ENCODE measurements around the gene FOXD4L6. TPM values are rescaled to one million over a fixed set of nuclear protein-coding genes. Genes with fewer than 3 reads are reported as not detected.
A peak's percentile ranks its signal among the peaks of the same experiment; 100 is the strongest.
"Not testable (repeated sequence)": the region's sequence is repeated elsewhere in the genome, so short reads cannot be mapped to it uniquely, and the experiment has no call there.

The FOXD4L6 gene
- total RNA-seq (not detected), polyA plus RNA-seq (under 1 TPM in 2 of 3 donors, not detected in 1; 0.03 to 0.04 TPM)
- long read RNA-seq, donor 1: 0 reads
- long read RNA-seq, donor 2, partial matches to known transcripts: 0 of 1 reads
- long read RNA-seq, donor 2, other reads (novel, unspliced or antisense): 0 of 1 reads

- H3K9me3 ChIP-seq; ATAC-seq; H3K27me3 ChIP-seq (ENCODE audit: insufficient read depth in 3 of 3, low read length in 2 of 3); H3K36me3 ChIP-seq (ENCODE audit: insufficient read depth in 1 of 2, low read depth in 1 of 2); H3K4me3 ChIP-seq; intact Hi-C loops (cut with DNase I); H3K27ac ChIP-seq; DNase-seq; H3K4me1 ChIP-seq: not testable (repeated sequence)
- 50 to 67% methylated on average over 1 of the region's 15 CpGs; no CpG with 5 or more reads in 1 of the 3 donors for WGBS, 3 donors
Observed at GRCh38 chr9:41128581-41128980, at the start of gene FOXD4L6. FOXD4L6 (minus strand) TSS chr9:41128681; CDS start chr9:41128383, 298 bp downstream.

GRCh38 chr9:41174994-41175393 is 46.5 kb upstream of the FOXD4L6 start:
- H3K4me1 ChIP-seq; H3K4me3 ChIP-seq; H3K36me3 ChIP-seq (ENCODE audit: insufficient read depth in 1 of 2, low read depth in 1 of 2); H3K27me3 ChIP-seq (ENCODE audit: insufficient read depth in 3 of 3, low read length in 2 of 3); H3K27ac ChIP-seq; H3K9me3 ChIP-seq; ATAC-seq; intact Hi-C loops (cut with DNase I); DNase-seq: not testable (repeated sequence)
- WGBS, 3 donors: 61 to 87% (median 76%) methylated on average over 1 to 2 of the region's 4 CpGs

GRCh38 chr9:41150116-41150515 is 21.6 kb upstream of the FOXD4L6 start:
- ATAC-seq; H3K27ac ChIP-seq; H3K4me1 ChIP-seq; H3K27me3 ChIP-seq (ENCODE audit: insufficient read depth in 3 of 3, low read length in 2 of 3); H3K9me3 ChIP-seq; H3K4me3 ChIP-seq; H3K36me3 ChIP-seq (ENCODE audit: insufficient read depth in 1 of 2, low read depth in 1 of 2); intact Hi-C loops (cut with DNase I): not testable (repeated sequence)
- DNase-seq: peak in 1 of 2 donors; percentile 13
- 93 to 95% (median 95%) methylated on average over 8 to 13 of the region's 18 CpGs for WGBS, 3 donors

- H3K27me3 ChIP-seq (ENCODE audit: insufficient read depth in 3 of 3, low read length in 2 of 3); intact Hi-C loops (cut with DNase I); DNase-seq; H3K4me1 ChIP-seq; ATAC-seq; H3K4me3 ChIP-seq; H3K27ac ChIP-seq; H3K9me3 ChIP-seq; H3K36me3 ChIP-seq (ENCODE audit: insufficient read depth in 1 of 2, low read depth in 1 of 2): not testable (repeated sequence)
- 96 to 100% (median 100%) methylated on average over 2 of the region's 2 CpGs for WGBS, 3 donors
Observed at GRCh38 chr9:41141878-41142277, 13.4 kb upstream of the FOXD4L6 start.

- WGBS, 3 donors: 2 to 10% (median 3%) methylated on average over 8 to 9 of the region's 45 CpGs
- DNase-seq; H3K27me3 ChIP-seq (ENCODE audit: insufficient read depth in 3 of 3, low read length in 2 of 3); H3K36me3 ChIP-seq (ENCODE audit: insufficient read depth in 1 of 2, low read depth in 1 of 2); H3K27ac ChIP-seq; H3K9me3 ChIP-seq; ATAC-seq; H3K4me3 ChIP-seq; intact Hi-C loops (cut with DNase I); H3K4me1 ChIP-seq: not testable (repeated sequence)
Observed at GRCh38 chr9:41126746-41127446, 1.6 kb downstream of the FOXD4L6 start.

GRCh38 chr9:41125936-41126335 is 2.5 kb downstream of the FOXD4L6 start:
- WGBS, 3 donors: 18 to 58% (median 34%) methylated on average over 3 of the region's 3 CpGs
- H3K9me3 ChIP-seq; H3K4me3 ChIP-seq; ATAC-seq; H3K27me3 ChIP-seq (ENCODE audit: insufficient read depth in 3 of 3, low read length in 2 of 3); H3K36me3 ChIP-seq (ENCODE audit: insufficient read depth in 1 of 2, low read depth in 1 of 2); H3K27ac ChIP-seq; intact Hi-C loops (cut with DNase I); DNase-seq; H3K4me1 ChIP-seq: not testable (repeated sequence)

- WGBS, 3 donors: no CpG with 5 or more reads among the region's 21 CpGs
- H3K27me3 ChIP-seq (ENCODE audit: insufficient read depth in 3 of 3, low read length in 2 of 3); H3K9me3 ChIP-seq; H3K4me3 ChIP-seq; DNase-seq; H3K36me3 ChIP-seq (ENCODE audit: insufficient read depth in 1 of 2, low read depth in 1 of 2); H3K4me1 ChIP-seq; intact Hi-C loops (cut with DNase I); H3K27ac ChIP-seq: not testable (repeated sequence)
- peak in 1 of 4 donors; percentile 7 for ATAC-seq
Observed at GRCh38 chr9:41125109-41125658, 3.3 kb downstream of the FOXD4L6 start.

GRCh38 chr9:41124250-41125108 is 4.0 kb downstream of the FOXD4L6 start:
- H3K27ac ChIP-seq; DNase-seq; H3K9me3 ChIP-seq; H3K4me3 ChIP-seq; intact Hi-C loops (cut with DNase I); H3K27me3 ChIP-seq (ENCODE audit: insufficient read depth in 3 of 3, low read length in 2 of 3); H3K36me3 ChIP-seq (ENCODE audit: insufficient read depth in 1 of 2, low read depth in 1 of 2); H3K4me1 ChIP-seq: not testable (repeated sequence)
- peak in 3 of 4 donors; percentile 40 to 48 (median 46) for ATAC-seq
- 25 to 42% (median 37%) methylated on average over 33 to 34 of the region's 52 CpGs for WGBS, 3 donors

- H3K36me3 ChIP-seq (ENCODE audit: insufficient read depth in 1 of 2, low read depth in 1 of 2); H3K9me3 ChIP-seq; H3K4me1 ChIP-seq; intact Hi-C loops (cut with DNase I); H3K27me3 ChIP-seq (ENCODE audit: insufficient read depth in 3 of 3, low read length in 2 of 3); DNase-seq; H3K27ac ChIP-seq; H3K4me3 ChIP-seq: not testable (repeated sequence)
- ATAC-seq: peak in 2 of 4 donors; percentile 21 to 40
- 5 to 37% (median 22%) methylated on average over 4 to 9 of the region's 33 CpGs for WGBS, 3 donors
Observed at GRCh38 chr9:41123812-41124211, 4.7 kb downstream of the FOXD4L6 start.

- H3K27me3 ChIP-seq (ENCODE audit: insufficient read depth in 3 of 3, low read length in 2 of 3); H3K27ac ChIP-seq; intact Hi-C loops (cut with DNase I); DNase-seq; H3K9me3 ChIP-seq; H3K4me3 ChIP-seq; H3K36me3 ChIP-seq (ENCODE audit: insufficient read depth in 1 of 2, low read depth in 1 of 2); H3K4me1 ChIP-seq: not testable (repeated sequence)
- WGBS, 3 donors: 40 to 51% methylated on average over 1 to 9 of the region's 32 CpGs; no CpG with 5 or more reads in 1 of the 3 donors
- ATAC-seq: peak in 2 of 4 donors; percentile 19 to 26
Observed at GRCh38 chr9:41123396-41123795, 5.1 kb downstream of the FOXD4L6 start.

GRCh38 chr9:41120696-41121095 is 7.8 kb downstream of the FOXD4L6 start:
- H3K27me3 ChIP-seq (ENCODE audit: insufficient read depth in 3 of 3, low read length in 2 of 3); H3K27ac ChIP-seq; H3K36me3 ChIP-seq (ENCODE audit: insufficient read depth in 1 of 2, low read depth in 1 of 2); ATAC-seq; DNase-seq; H3K4me3 ChIP-seq; H3K9me3 ChIP-seq; H3K4me1 ChIP-seq; intact Hi-C loops (cut with DNase I): not testable (repeated sequence)
- WGBS, 3 donors: 29% methylated on average over 1 of the region's 4 CpGs; no CpG with 5 or more reads in 2 of the 3 donors

Data from psoas muscle (tissue), 8 donors.